SJSA1 (cell line): ENCODE results near the gene IL17RC. TPM values are rescaled to one million over a fixed set of nuclear protein-coding genes. Genes with fewer than 3 reads are reported as not detected.
"Not testable (repeated sequence)": the region's sequence is repeated elsewhere in the genome, so short reads cannot be mapped to it uniquely, and the experiment has no call there.

Experiments used
- DNase-seq, 2 experiments: peaks; one replicate each; pipeline ENCODE4 v3.0.0-alpha.2; 2015 to 2020; ENCODE audit warnings: low spot score in 2 of 2, low read depth in 1 of 2
- H3K27ac ChIP-seq: fragments of 250-450 bp; sonication (Bioruptor Pico); 2 replicates; pipeline ENCODE4 v1.5.1; 2020; ENCODE audit warnings: mild to moderate bottlenecking, moderate library complexity
- H3K27me3 ChIP-seq: fragments of 250-450 bp; sonication (Bioruptor Pico); replicated peaks from 2 replicates; pipeline ENCODE4 v1.5.1; 2020; ENCODE audit warnings: mild to moderate bottlenecking, moderate library complexity
- H3K36me3 ChIP-seq: fragments of 250-450 bp; sonication (Bioruptor Pico); 2 replicates; pipeline ENCODE4 v1.5.1; 2020; ENCODE audit warnings: mild to moderate bottlenecking
- H3K4me1 ChIP-seq: fragments of 250-450 bp; sonication (Bioruptor Pico); replicated peaks from 2 replicates; pipeline ENCODE4 v1.6.1; 2021; ENCODE audit warnings: mild to moderate bottlenecking
- H3K4me3 ChIP-seq: fragments of 250-450 bp; sonication (Bioruptor Pico); 2 replicates; pipeline ENCODE4 v1.5.1; 2020; ENCODE audit warnings: mild to moderate bottlenecking
- H3K9me3 ChIP-seq: fragments of 250-450 bp; sonication (Bioruptor Pico); replicated peaks from 2 replicates; pipeline ENCODE4 v1.5.1; 2020; ENCODE audit warnings: mild to moderate bottlenecking
- total RNA-seq: library from RNA; depleted of rRNA; stranded (reverse); fragments of >200 nt; shearing (Covaris generic); gene quantifications from 2 replicates; pipeline ENCODE4 v1.2.3, GENCODE V29; 2014

The IL17RC gene
- total RNA-seq, 1 experiment from 2014 or later, result 19.5 TPM

- H3K36me3 ChIP-seq, result no peaks in the 10 kb centered on the region; the same call in 1 of the 2 replicates
- no peak overlapping the region for H3K4me3 ChIP-seq
- H3K9me3 ChIP-seq, result no peaks in the 10 kb centered on the region
- no peak overlapping the region for H3K27ac ChIP-seq
- peaks cover 18% of the 10 kb centered on the region for H3K4me1 ChIP-seq
- H3K27me3 ChIP-seq, result no peaks in the 10 kb centered on the region
- no peak for DNase-seq
These were observed 20.8 kb downstream of the IL17RC start for GRCh38 chr3:9937486-9938238.

- H3K27me3 ChIP-seq, result no peaks in the 10 kb centered on the region
- no peak overlapping the region for H3K4me3 ChIP-seq
- H3K27ac ChIP-seq, result no peak overlapping the region
- peaks cover 5% of the 10 kb centered on the region for H3K4me1 ChIP-seq
- H3K9me3 ChIP-seq, result no peaks in the 10 kb centered on the region
- no peak for DNase-seq
- no peaks in the 10 kb centered on the region; the same call in 1 of the 2 replicates for H3K36me3 ChIP-seq
These were observed 22.1 kb downstream of the IL17RC start for GRCh38 chr3:9938966-9939365.

GRCh38 chr3:9939906-9940305 is 23.0 kb downstream of the IL17RC start:
- H3K36me3 ChIP-seq, H3K27ac ChIP-seq, H3K27me3 ChIP-seq, H3K4me1 ChIP-seq, DNase-seq, H3K9me3 ChIP-seq, H3K4me3 ChIP-seq: not testable (repeated sequence)

- DNase-seq, result no peak
- Histone ChIP-seq H3K36me3 (no peaks in the 10 kb centered on the region; the same call in 1 of the 2 replicates), H3K27ac (no peak overlapping the region), H3K27me3 (no peaks in the 10 kb centered on the region), H3K9me3 (no peaks in the 10 kb centered on the region), H3K4me3 (no peak overlapping the region), H3K4me1 (no peaks in the 10 kb centered on the region; the same call in 1 of the 2 replicates)
These were observed 23.8 kb downstream of the IL17RC start for GRCh38 chr3:9940746-9941145.

- Histone ChIP-seq H3K4me1 (peaks cover 14% of the 10 kb centered on the region), H3K9me3 (no peaks in the 10 kb centered on the region), H3K27ac (no peak overlapping the region), H3K27me3 (no peaks in the 10 kb centered on the region), H3K36me3 (no peaks in the 10 kb centered on the region), H3K4me3 (no peak overlapping the region)
- DNase-seq, result no peak
These were observed 25.3 kb downstream of the IL17RC start for GRCh38 chr3:9942164-9942563.

GRCh38 chr3:9942934-9943690 is 26.2 kb downstream of the IL17RC start:
- no peak overlapping the region for H3K27ac ChIP-seq
- H3K36me3 ChIP-seq, result no peaks in the 10 kb centered on the region
- no peaks in the 10 kb centered on the region for H3K27me3 ChIP-seq
- no peak for DNase-seq
- H3K4me3 ChIP-seq, result no peak overlapping the region
- H3K4me1 ChIP-seq, result peaks cover 20% of the 10 kb centered on the region
- no peaks in the 10 kb centered on the region for H3K9me3 ChIP-seq

- DNase-seq, result no peak
- Histone ChIP-seq H3K9me3 (no peaks in the 10 kb centered on the region), H3K4me3 (no peak overlapping the region), H3K36me3 (no peaks in the 10 kb centered on the region), H3K4me1 (peaks cover 20% of the 10 kb centered on the region), H3K27me3 (no peaks in the 10 kb centered on the region), H3K27ac (no peak overlapping the region)
These were observed 27.4 kb downstream of the IL17RC start for GRCh38 chr3:9944271-9944670.

- peaks cover 20% of the 10 kb centered on the region for H3K4me1 ChIP-seq
- DNase-seq, result no peak
- no peak overlapping the region for H3K27ac ChIP-seq
- H3K9me3 ChIP-seq, result no peaks in the 10 kb centered on the region
- no peaks in the 10 kb centered on the region for H3K36me3 ChIP-seq
- no peaks in the 10 kb centered on the region for H3K27me3 ChIP-seq
- H3K4me3 ChIP-seq, result no peak overlapping the region
These were observed 28.5 kb downstream of the IL17RC start for GRCh38 chr3:9945358-9945757.

GRCh38 chr3:9946112-9947024 is 29.5 kb downstream of the IL17RC start:
- peak; percentile 82 to 86 for DNase-seq
- H3K4me3 ChIP-seq, result peak overlapping the region; percentile 48

GRCh38 chr3:9947025-9947995 is 30.4 kb downstream of the IL17RC start:
- peaks cover 28% of the 10 kb centered on the region for H3K4me1 ChIP-seq
- H3K27ac ChIP-seq, result no peak overlapping the region
- DNase-seq, result peak; percentile 56 to 69
- H3K36me3 ChIP-seq, result no peaks in the 10 kb centered on the region
- no peaks in the 10 kb centered on the region for H3K27me3 ChIP-seq
- no peaks in the 10 kb centered on the region for H3K9me3 ChIP-seq
- peak overlapping the region; percentile 48 for H3K4me3 ChIP-seq

More at GRCh38 chr3:9946112-9947024, 29.5 kb downstream of the IL17RC start:
- Histone ChIP-seq H3K27ac (no peak overlapping the region), H3K36me3 (no peaks in the 10 kb centered on the region), H3K27me3 (no peaks in the 10 kb centered on the region), H3K9me3 (no peaks in the 10 kb centered on the region), H3K4me1 (peaks cover 20% of the 10 kb centered on the region)

GRCh38 chr3:9948586-9948985 is 31.7 kb downstream of the IL17RC start:
- peaks cover 30% of the 10 kb centered on the region for H3K4me1 ChIP-seq
- no peaks in the 10 kb centered on the region for H3K9me3 ChIP-seq
- H3K27ac ChIP-seq, result no peak overlapping the region
- H3K27me3 ChIP-seq, result no peaks in the 10 kb centered on the region
- no peaks in the 10 kb centered on the region for H3K36me3 ChIP-seq
- no peak overlapping the region for H3K4me3 ChIP-seq
- DNase-seq, result no peak

GRCh38 chr3:9949115-9949514 is 32.2 kb downstream of the IL17RC start:
- H3K4me1 ChIP-seq, result peaks cover 30% of the 10 kb centered on the region
- H3K36me3 ChIP-seq, result no peaks in the 10 kb centered on the region
- no peak overlapping the region for H3K27ac ChIP-seq
- H3K4me3 ChIP-seq, result no peak overlapping the region
- no peaks in the 10 kb centered on the region for H3K9me3 ChIP-seq
- H3K27me3 ChIP-seq, result no peaks in the 10 kb centered on the region
- DNase-seq, result no peak

GRCh38 chr3:9949626-9950025 is 32.7 kb downstream of the IL17RC start:
- no peaks in the 10 kb centered on the region for H3K27me3 ChIP-seq
- no peaks in the 10 kb centered on the region for H3K36me3 ChIP-seq
- H3K9me3 ChIP-seq, result no peaks in the 10 kb centered on the region
- peaks cover 30% of the 10 kb centered on the region for H3K4me1 ChIP-seq
- H3K4me3 ChIP-seq, result no peak overlapping the region
- DNase-seq, result no peak
- no peak overlapping the region for H3K27ac ChIP-seq
